Muscle of leg (tissue), 16 donors: ENCODE results near the gene RETREG3. TPM values are rescaled to one million over a fixed set of nuclear protein-coding genes. Genes with fewer than 3 reads are reported as not detected.

Source experiments
- DNase-seq: peaks from one replicate; pipeline ENCODE4 v3.0.0; 2013
- H3K27ac ChIP-seq: one replicate; pipeline ENCODE4 v1.5.1; 2013; ENCODE audit warnings: mild to moderate bottlenecking, low read length, control low read depth
- H3K27me3 ChIP-seq: one replicate; pipeline ENCODE4 v1.6.1; 2013; ENCODE audit warnings: low read length; ENCODE audit not compliant: control insufficient read depth, insufficient read depth
- H3K36me3 ChIP-seq: one replicate; pipeline ENCODE4 v1.6.1; 2013; ENCODE audit warnings: low read length; ENCODE audit not compliant: control insufficient read depth, insufficient read depth
- H3K4me1 ChIP-seq: one replicate; pipeline ENCODE4 v1.6.1; 2013; ENCODE audit warnings: low read length; ENCODE audit not compliant: control insufficient read depth, insufficient read depth
- H3K4me3 ChIP-seq: one replicate; pipeline ENCODE4 v1.5.1; 2013; ENCODE audit warnings: low read length, control low read depth
- H3K9me3 ChIP-seq: replicated peaks from 2 replicates; pipeline ENCODE4 v1.6.1; 2013; ENCODE audit warnings: low read depth, low read length; ENCODE audit not compliant: control insufficient read depth
- WGBS: methylation state at CpG from one replicate; pipeline ENCODE4 v1.1.5; 2013; ENCODE audit warnings: missing lambda C conversion rate; ENCODE audit not compliant: insufficient coverage; 5-methylcytosine and 5-hydroxymethylcytosine counted together
- long read RNA-seq, 11 donors: transcript quantifications; one replicate each; lab custom pipeline, GENCODE V29; 2026
- polyA plus RNA-seq, 8 donors: library from polyadenylated mRNA; unstranded; fragments of 120-200 nt; gene quantifications; one replicate each; pipeline versions ENCODE4 v1.2.1 to v1.2.3, GENCODE V29; 2013; ENCODE audit warnings: inconsistent platforms in 1 of 8, low replicate concordance in 1 of 8; ENCODE audit not compliant: insufficient read length in 8 of 8, insufficient read depth in 1 of 8
- total RNA-seq: library from RNA; stranded (reverse); fragments of 120-200 nt; gene quantifications from one replicate; pipeline ENCODE4 v1.2.4, GENCODE V29; 2013

The RETREG3 gene, protein sequence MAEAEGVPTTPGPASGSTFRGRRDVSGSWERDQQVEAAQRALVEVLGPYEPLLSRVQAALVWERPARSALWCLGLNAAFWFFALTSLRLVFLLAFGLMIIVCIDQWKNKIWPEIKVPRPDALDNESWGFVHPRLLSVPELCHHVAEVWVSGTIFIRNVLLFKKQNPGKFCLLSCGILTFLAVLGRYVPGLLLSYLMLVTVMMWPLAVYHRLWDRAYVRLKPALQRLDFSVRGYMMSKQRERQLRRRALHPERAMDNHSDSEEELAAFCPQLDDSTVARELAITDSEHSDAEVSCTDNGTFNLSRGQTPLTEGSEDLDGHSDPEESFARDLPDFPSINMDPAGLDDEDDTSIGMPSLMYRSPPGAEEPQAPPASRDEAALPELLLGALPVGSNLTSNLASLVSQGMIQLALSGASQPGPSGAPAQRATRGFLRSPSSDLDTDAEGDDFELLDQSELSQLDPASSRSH
- total RNA-seq (39.1 TPM), polyA plus RNA-seq (10 to 100 TPM; 27.6 to 36.1 (median 30.7) TPM)
- long read RNA-seq, donor 1, partial matches to known transcripts: 0 of 4 reads
- long read RNA-seq, donor 1, other reads (novel, unspliced or antisense): 0 of 4 reads
- long read RNA-seq, donor 2: 0 reads
- long read RNA-seq, donor 3, transcript RETREG3-201 (9 exons, 3,759 nt): major isoform, 7 of 96 reads
- long read RNA-seq, donor 3, partial matches to known transcripts: 65 of 96 reads
- long read RNA-seq, donor 3, other reads (novel, unspliced or antisense): 21 of 96 reads
- long read RNA-seq, donor 4, transcript RETREG3-201 (9 exons, 3,759 nt): major isoform, 5 of 41 reads
- long read RNA-seq, donor 4, partial matches to known transcripts: 25 of 41 reads
- long read RNA-seq, donor 4, other reads (novel, unspliced or antisense): 8 of 41 reads
- long read RNA-seq, donor 5, transcript RETREG3-201 (9 exons, 3,759 nt): major isoform, 9 of 15 reads
- long read RNA-seq, donor 5, transcript RETREG3-205 (8 exons, 1,632 nt): minor isoform, 5 of 15 reads
- long read RNA-seq, donor 5, partial matches to known transcripts: 0 of 15 reads
- long read RNA-seq, donor 5, other reads (novel, unspliced or antisense): 0 of 15 reads
- long read RNA-seq, donor 6, transcript RETREG3-201 (9 exons, 3,759 nt): major isoform, 5 of 6 reads
- long read RNA-seq, donor 6, partial matches to known transcripts: 0 of 6 reads
- long read RNA-seq, donor 6, other reads (novel, unspliced or antisense): 0 of 6 reads
- long read RNA-seq, donor 7, transcript RETREG3-201 (9 exons, 3,759 nt): major isoform, 6 of 6 reads
- long read RNA-seq, donor 7, partial matches to known transcripts: 0 of 6 reads
- long read RNA-seq, donor 7, other reads (novel, unspliced or antisense): 0 of 6 reads
- long read RNA-seq, donor 8, transcript RETREG3-201 (9 exons, 3,759 nt): major isoform, 5 of 6 reads
- long read RNA-seq, donor 8, partial matches to known transcripts: 0 of 6 reads
- long read RNA-seq, donor 8, other reads (novel, unspliced or antisense): 0 of 6 reads
- long read RNA-seq, donor 9, partial matches to known transcripts: 30 of 42 reads
- long read RNA-seq, donor 9, other reads (novel, unspliced or antisense): 6 of 42 reads
- long read RNA-seq, donor 10, transcript RETREG3-201 (9 exons, 3,759 nt): major isoform, 9 of 9 reads
- long read RNA-seq, donor 10, partial matches to known transcripts: 0 of 9 reads
- long read RNA-seq, donor 10, other reads (novel, unspliced or antisense): 0 of 9 reads
- long read RNA-seq, donor 11, transcript RETREG3-201 (9 exons, 3,759 nt): major isoform, 9 of 59 reads
- long read RNA-seq, donor 11, partial matches to known transcripts: 49 of 59 reads
- long read RNA-seq, donor 11, other reads (novel, unspliced or antisense): 0 of 59 reads

DNA sequence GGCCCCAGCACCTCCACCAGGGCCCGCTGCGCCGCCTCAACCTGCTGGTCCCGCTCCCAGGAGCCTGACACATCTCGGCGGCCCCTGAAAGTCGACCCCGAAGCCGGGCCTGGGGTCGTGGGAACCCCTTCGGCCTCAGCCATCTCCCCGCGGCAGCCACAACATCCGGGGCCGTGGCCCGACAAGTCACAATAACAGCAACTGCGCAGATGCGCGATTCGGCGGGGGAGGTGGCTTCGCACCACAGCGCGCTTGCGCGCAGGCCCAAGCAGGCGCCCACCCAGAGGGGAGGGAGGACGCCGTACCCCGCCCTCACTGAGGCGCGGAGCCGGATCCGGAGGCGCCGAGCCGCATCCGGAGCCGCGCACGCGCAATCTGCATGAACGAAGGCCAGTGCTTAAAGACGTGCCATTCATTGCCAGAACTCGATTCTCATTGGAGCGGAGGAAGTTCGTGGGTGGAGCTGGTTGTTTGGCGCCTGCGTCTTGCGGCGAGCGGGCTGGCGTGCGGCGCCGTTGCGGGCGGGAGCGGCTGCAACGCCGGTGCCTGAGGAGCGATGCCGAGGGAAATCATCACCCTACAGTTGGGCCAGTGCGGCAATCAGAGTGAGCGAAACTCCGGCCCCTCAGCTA, at the start of gene RETREG3, which contains the start of gene TUBG1:
Gene RETREG3, minus strand, starts transcription at position 193 of the 632 bp plus-strand sequence. Its CDS starts 50 bp downstream, at position 143.
Gene TUBG1, plus strand, starts transcription at position 502 of the 632 bp plus-strand sequence. Its CDS starts 55 bp downstream, at position 557.
- no peaks in the 10 kb centered on the region for H3K9me3 ChIP-seq
- H3K36me3 ChIP-seq: peaks cover 26% of the 10 kb centered on the region
- 0% methylated on average over 64 of the region's 66 CpGs for WGBS
- peak within 1 kb of the TSS; percentile 93 for H3K27ac ChIP-seq
- H3K27me3 ChIP-seq: no peaks in the 10 kb centered on the region
- peaks cover 14% of the 10 kb centered on the region for H3K4me1 ChIP-seq
- H3K4me3 ChIP-seq: peak within 1 kb of the TSS; percentile 89
- peak; percentile 100 for DNase-seq

DNA sequence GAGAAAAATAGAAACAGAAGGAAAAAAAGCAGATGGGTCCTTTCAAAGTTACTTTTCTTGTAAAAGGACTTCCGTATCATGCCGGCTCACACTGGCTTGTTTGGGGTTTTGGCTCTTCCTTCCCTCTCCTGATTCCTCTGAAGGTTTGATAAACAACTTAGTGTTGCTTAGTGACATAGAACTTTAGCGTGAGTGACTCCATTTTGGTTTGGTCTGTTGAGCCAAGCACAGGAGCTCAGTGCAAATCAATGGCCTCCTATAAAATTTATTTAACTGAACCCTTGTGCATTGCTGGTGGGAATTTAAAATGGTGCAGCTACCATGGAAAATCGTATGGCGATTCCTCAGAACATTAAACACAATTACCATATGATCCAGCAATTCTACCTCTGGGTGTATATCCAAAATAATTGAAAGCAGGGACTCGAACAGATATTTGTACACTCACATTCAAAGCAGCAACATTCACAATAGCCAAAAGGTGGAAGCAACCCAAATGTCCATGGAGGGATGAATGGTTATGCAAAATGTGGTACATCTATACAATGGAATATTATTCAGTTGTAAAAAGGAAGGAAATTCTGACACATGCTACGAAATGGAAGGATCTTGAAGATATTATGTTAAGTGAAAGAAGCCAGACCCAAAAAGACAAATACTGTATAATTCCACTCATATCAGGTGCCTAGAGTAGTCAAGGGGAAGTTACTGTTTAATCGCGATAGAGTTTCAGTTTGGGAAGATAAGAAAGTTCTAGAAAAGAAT, 48.8 kb upstream of the RETREG3 start:
- no peak overlapping the region for H3K4me3 ChIP-seq
- H3K27me3 ChIP-seq: peaks cover 7% of the 10 kb centered on the region
- DNase-seq: no peak
- 100% methylated on average over 2 of the region's 9 CpGs for WGBS
- no peaks in the 10 kb centered on the region for H3K9me3 ChIP-seq
- peaks cover 21% of the 10 kb centered on the region for H3K4me1 ChIP-seq
- no peak overlapping the region for H3K27ac ChIP-seq
- peaks cover 13% of the 10 kb centered on the region for H3K36me3 ChIP-seq

DNA sequence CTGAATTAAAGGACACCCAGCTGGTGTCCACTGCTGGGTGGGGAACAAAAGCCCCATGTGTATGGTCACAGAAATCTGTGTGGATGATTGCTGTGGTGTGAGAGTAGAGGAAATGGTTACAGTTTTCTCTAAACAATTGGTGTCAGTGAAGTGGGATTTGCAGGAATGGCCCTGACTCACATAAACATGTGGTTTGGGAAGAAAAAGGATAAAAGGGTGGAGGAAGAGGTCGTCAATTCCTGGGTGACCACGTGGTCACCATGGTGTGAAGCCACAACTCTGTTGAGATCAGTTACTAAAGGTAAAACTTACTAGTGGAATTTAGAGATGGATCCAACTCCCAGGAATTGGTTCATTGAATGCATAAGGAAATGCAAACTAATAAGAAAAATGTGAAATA, 46.4 kb upstream of the RETREG3 start:
- no peak for DNase-seq
- Histone ChIP-seq H3K4me3 (no peak overlapping the region), H3K9me3 (no peaks in the 10 kb centered on the region), H3K27me3 (peaks cover 7% of the 10 kb centered on the region), H3K4me1 (peaks cover 18% of the 10 kb centered on the region), H3K27ac (no peak overlapping the region), H3K36me3 (no peaks in the 10 kb centered on the region)
- 58% methylated on average over 2 of the region's 2 CpGs for WGBS

DNA sequence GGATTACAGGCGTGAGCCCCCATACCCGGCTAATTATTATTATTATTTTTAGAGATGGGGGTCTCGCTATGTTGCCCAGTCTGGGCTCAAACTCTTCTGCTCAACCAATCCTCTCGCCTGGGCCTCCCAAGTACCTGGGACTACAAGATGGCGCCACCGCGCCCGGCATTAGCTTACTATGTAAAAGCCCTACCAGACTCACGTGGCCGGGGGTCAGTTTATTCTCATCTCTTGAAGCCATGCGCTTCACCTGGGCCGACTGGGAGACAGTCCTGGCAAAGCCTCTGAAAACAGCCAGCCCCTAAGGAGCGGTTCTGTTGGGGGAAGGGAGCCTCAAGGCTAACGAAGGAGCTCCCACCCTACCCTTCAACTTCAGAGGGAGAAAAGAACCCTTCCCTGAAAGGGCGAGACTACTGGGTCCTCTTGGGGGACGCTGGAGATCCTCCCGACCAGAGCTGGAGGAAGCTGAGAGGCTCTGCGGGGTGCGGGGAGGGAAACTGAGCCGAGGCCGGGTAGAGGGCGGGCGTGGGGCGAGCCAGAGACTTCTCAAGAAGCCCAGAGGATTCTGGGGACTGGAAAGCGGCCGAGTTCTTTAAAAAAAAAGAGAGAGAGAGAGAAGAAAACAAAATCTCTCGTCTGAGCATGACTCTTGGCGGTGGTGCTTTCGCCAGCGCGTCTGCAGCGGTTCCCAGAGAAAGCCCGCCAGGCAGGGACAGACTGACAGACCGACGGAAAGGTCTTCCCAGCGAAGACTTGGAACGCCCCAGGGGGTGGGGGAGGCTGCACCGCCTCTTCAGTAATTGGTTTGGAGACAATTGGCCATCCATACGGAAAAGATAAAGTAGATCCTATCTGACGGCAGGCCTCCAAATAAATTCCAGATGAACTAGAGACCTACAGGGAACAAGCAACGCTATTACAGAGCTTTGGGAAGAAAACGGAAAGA, 44.3 kb upstream of the RETREG3 start:
- Histone ChIP-seq H3K36me3 (no peaks in the 10 kb centered on the region), H3K27me3 (peaks cover 7% of the 10 kb centered on the region), H3K9me3 (no peaks in the 10 kb centered on the region), H3K4me1 (peaks cover 15% of the 10 kb centered on the region), H3K4me3 (peak overlapping the region; percentile 41), H3K27ac (peak overlapping the region; percentile 88)
- peak; percentile 96 for DNase-seq
- WGBS: 4% methylated on average over 23 of the region's 42 CpGs

DNA sequence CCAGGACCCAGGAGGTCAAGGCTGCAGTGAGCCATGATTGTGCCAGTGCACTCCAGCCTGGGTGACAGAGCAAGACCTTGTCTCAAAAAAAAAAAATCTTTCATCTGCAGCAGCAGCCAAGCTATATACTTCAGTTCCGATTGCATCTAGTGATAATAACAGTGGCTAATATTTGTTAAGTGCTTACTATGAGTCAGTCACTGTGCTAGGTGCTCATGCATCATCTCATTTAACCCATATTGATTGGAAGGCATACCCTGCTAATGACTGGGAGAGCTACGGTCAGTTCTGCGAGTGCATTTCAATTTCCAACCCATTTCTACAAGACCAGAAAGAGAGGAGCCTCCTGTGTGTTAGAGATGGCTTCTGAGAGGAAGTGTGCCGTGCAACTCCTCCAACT, 42.2 kb upstream of the RETREG3 start:
- H3K27me3 ChIP-seq: peaks cover 7% of the 10 kb centered on the region
- no CpG with 5 or more reads among the region's 4 CpGs for WGBS
- H3K4me3 ChIP-seq: no peak overlapping the region
- peaks cover 15% of the 10 kb centered on the region for H3K4me1 ChIP-seq
- no peaks in the 10 kb centered on the region for H3K9me3 ChIP-seq
- no peaks in the 10 kb centered on the region for H3K36me3 ChIP-seq
- H3K27ac ChIP-seq: no peak overlapping the region
- DNase-seq: no peak

DNA sequence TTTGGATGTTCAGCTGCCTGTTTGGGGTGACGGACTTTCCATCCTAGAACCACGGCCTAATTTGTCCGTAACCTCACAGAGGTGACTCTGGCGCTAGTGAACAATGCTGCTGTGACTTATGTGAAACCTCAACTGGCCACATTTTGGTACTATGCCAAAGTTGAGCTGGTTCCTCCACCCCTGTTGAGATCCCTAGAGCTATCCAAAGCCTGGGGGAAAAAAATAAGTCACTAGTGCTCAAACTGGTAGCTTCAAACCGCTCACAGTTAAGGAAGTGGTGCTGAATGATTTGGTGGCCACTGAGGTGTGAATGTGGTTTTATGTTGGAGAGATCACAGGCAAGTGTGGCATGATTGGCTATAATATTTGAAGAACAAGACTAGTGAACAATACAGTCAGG, 38.6 kb upstream of the RETREG3 start:
- H3K27me3 ChIP-seq: no peaks in the 10 kb centered on the region
- H3K4me3 ChIP-seq: no peak overlapping the region
- no peak overlapping the region for H3K27ac ChIP-seq
- no peaks in the 10 kb centered on the region for H3K9me3 ChIP-seq
- no peak for DNase-seq
- 75% methylated on average over 5 of the region's 5 CpGs for WGBS
- H3K4me1 ChIP-seq: no peaks in the 10 kb centered on the region
- H3K36me3 ChIP-seq: no peaks in the 10 kb centered on the region

DNA sequence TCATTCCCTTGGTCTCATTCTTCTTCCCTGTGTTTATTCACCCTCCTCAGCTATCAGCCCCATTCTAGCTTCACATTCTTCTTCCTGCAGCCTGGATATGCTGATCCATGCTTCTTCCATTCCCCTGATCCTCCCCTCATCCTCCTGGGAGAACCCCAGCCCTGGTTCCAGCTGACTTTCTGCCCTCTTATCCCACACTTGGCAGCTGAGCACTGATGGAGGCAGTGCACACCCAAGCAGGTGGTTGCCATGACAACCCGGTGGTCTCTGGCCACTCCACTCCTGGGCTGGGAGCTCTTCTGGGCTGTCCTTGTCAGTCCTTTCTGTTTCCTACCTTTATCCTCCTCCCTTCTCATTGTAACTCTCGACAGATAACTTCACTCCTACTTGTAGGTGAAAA, 33.2 kb upstream of the RETREG3 start:
- Histone ChIP-seq H3K4me3 (no peak overlapping the region), H3K36me3 (no peaks in the 10 kb centered on the region), H3K27me3 (no peaks in the 10 kb centered on the region), H3K4me1 (no peaks in the 10 kb centered on the region), H3K9me3 (no peaks in the 10 kb centered on the region), H3K27ac (no peak overlapping the region)
- no peak for DNase-seq
- WGBS: 18% methylated on average over 2 of the region's 2 CpGs
